ENCODE measurements around the gene PMPCA.

DNA sequence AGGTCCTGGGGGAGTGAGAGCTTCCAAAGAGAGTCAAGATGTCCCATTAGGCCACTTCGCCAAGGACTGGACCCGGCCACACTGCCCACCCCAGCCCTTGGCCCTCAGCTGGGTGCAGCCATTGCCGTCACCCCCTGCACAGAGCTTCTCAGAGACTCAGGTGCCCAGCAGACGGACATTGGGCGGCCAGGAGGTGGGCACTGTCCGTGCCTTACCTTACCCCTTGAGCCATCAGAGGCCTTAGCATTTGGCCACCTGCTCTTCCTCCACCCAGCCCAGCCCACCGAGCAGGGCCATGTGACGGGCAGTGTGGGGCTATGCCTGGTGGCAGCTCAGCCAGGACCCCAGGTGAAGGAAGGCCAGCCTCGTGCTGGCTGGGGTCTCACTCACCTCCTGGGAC, 43.6 kb upstream of the PMPCA start:
- TF ChIP-seq, protein P1, sequence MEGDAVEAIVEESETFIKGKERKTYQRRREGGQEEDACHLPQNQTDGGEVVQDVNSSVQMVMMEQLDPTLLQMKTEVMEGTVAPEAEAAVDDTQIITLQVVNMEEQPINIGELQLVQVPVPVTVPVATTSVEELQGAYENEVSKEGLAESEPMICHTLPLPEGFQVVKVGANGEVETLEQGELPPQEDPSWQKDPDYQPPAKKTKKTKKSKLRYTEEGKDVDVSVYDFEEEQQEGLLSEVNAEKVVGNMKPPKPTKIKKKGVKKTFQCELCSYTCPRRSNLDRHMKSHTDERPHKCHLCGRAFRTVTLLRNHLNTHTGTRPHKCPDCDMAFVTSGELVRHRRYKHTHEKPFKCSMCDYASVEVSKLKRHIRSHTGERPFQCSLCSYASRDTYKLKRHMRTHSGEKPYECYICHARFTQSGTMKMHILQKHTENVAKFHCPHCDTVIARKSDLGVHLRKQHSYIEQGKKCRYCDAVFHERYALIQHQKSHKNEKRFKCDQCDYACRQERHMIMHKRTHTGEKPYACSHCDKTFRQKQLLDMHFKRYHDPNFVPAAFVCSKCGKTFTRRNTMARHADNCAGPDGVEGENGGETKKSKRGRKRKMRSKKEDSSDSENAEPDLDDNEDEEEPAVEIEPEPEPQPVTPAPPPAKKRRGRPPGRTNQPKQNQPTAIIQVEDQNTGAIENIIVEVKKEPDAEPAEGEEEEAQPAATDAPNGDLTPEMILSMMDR (IDR thresholded peaks at IDR 0.05) = no peak
- TF ChIP-seq POLR2A (IDR thresholded peaks at IDR 0.05) = no peak

Data from esophagus squamous epithelium (tissue), 4 donors.